Transverse colon (tissue), 3 donors: ENCODE measurements around the gene BEST2.

ENCODE experiments used
- CTCF ChIP-seq, 5 experiments: fragments of 200-600 bp in 3 of 5; fragments of 450-650 bp in 2 of 5; sonication (generic) in 3 of 5; IDR thresholded peaks; 1 replicate in 2 of 5; 2 replicates in 3 of 5; pipeline ENCODE4 v1.5.1; 2016 to 2017; ENCODE audit warnings: antibody characterized with exemption in 5 of 5, inconsistent platforms in 3 of 5, mild to moderate bottlenecking in 2 of 5, moderate library complexity in 1 of 5
- POLR2A ChIP-seq: fragments of 450-650 bp; IDR thresholded peaks from one replicate; pipeline ENCODE4 v1.6.1; 2016; ENCODE audit warnings: antibody characterized with exemption, mild to moderate bottlenecking, moderate library complexity

GRCh38 chr19:12737835-12738351 lies 13.7 kb upstream of the BEST2 start:
- TF ChIP-seq CTCF (IDR thresholded peaks at IDR 0.05), result no peak
- no peak for TF ChIP-seq POLR2A
